HL-60/S4 (cell line): ENCODE data around the gene LCN2.
"Not testable (repeated sequence)": the region's sequence is repeated elsewhere in the genome, so short reads cannot be mapped to it uniquely, and the experiment has no call there.

Experiments used
- in situ Hi-C: fragments of 300-500 bp; cut with MboI; formaldehyde crosslinking; loops from 2 replicates; pipeline ENCODE4 v1.14.3; 2022; ENCODE audit warnings: low sequenced_read_pairs

The LCN2 gene

GRCh38 chr9:128127568-128127989 lies 21.7 kb upstream of the LCN2 start, which contains the start of gene PTGES2:
PTGES2 (minus strand) TSS chr9:128127729; CDS start chr9:128127717, 12 bp downstream.
- in situ Hi-C loops = no loop called here

- in situ Hi-C loops = no loop called here
These were observed 21.0 kb upstream of the LCN2 start for GRCh38 chr9:128127990-128128835.

- in situ Hi-C loops = no loop called here
These were observed 20.2 kb upstream of the LCN2 start for GRCh38 chr9:128128836-128129590.

- in situ Hi-C loops = not testable (repeated sequence)
These were observed 19.2 kb upstream of the LCN2 start for GRCh38 chr9:128129976-128130590.

GRCh38 chr9:128130651-128131050 lies 18.6 kb upstream of the LCN2 start:
- in situ Hi-C loops = not testable (repeated sequence)

- in situ Hi-C loops = not testable (repeated sequence)
These were observed 17.9 kb upstream of the LCN2 start for GRCh38 chr9:128131346-128131745.

GRCh38 chr9:128132139-128132538 lies 17.1 kb upstream of the LCN2 start:
- in situ Hi-C loops = not testable (repeated sequence)

- in situ Hi-C loops = not testable (repeated sequence)
These were observed 13.7 kb upstream of the LCN2 start for GRCh38 chr9:128135561-128135960.

GRCh38 chr9:128136816-128137793 lies 12.1 kb upstream of the LCN2 start:
- in situ Hi-C loops = no loop called here

- in situ Hi-C loops = no loop called here
These were observed 11.3 kb upstream of the LCN2 start for GRCh38 chr9:128138001-128138400.

GRCh38 chr9:128139621-128140020 lies 9.6 kb upstream of the LCN2 start:
- in situ Hi-C loops = no loop called here

- in situ Hi-C loops = no loop called here
These were observed 7.6 kb upstream of the LCN2 start for GRCh38 chr9:128141604-128142003.

- in situ Hi-C loops = no loop called here
These were observed 7.2 kb upstream of the LCN2 start for GRCh38 chr9:128142061-128142460.

- in situ Hi-C loops = no loop called here
These were observed 6.7 kb upstream of the LCN2 start for GRCh38 chr9:128142596-128142995.

- in situ Hi-C loops = no loop called here
These were observed 5.6 kb upstream of the LCN2 start for GRCh38 chr9:128143525-128144238.

- in situ Hi-C loops = no loop called here
These were observed 4.7 kb upstream of the LCN2 start for GRCh38 chr9:128144239-128145181.

- in situ Hi-C loops = no loop called here
These were observed 3.7 kb upstream of the LCN2 start for GRCh38 chr9:128145536-128145935.

GRCh38 chr9:128145951-128146351 lies 3.3 kb upstream of the LCN2 start:
- in situ Hi-C loops = no loop called here
